GM19099 (cell line): ENCODE data around the gene OR4K14.

Experiments
- POLR2A ChIP-seq: IDR thresholded peaks from 3 replicates; pipeline ENCODE4 v1.6.1; 2011; ENCODE audit warnings: low read depth; ENCODE audit not compliant: insufficient read length; ENCODE audit errors: extremely low read depth

OR4K14 gene

GRCh38 chr14:20019257-20019865 lies at the start of gene OR4K14:
OR4K14 (minus strand) TSS chr14:20019307; CDS start chr14:20015193, 4,114 bp downstream.
- TF ChIP-seq POLR2A, result no peak

DNA sequence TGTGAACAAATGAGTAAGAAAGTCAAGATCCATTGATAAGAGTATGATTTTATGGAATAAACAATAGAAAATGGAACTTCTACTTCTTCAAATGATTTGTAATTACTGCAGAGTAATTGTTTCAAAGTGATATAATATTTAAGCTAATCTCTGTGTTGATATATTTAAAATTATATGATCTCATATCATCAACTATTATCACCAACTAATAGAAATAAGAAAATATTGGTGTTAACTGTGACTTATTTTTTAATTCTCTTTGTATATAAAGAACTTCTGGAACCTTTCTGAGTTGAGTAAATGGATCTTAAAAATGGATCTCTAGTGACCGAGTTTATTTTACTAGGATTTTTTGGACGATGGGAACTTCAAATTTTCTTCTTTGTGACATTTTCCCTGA lies 40.6 kb upstream of the OR4K14 start, which contains the start of gene OR4L1:
OR4L1 (plus strand) TSS at position 301 of the 400 bp plus-strand sequence; CDS start at position 301, 0 bp downstream.
- no peak for TF ChIP-seq POLR2A

GRCh38 chr14:20048202-20048601 lies 29.1 kb upstream of the OR4K14 start:
- no peak for TF ChIP-seq POLR2A

- TF ChIP-seq POLR2A, result no peak
Measured at GRCh38 chr14:20044243-20044642, 25.1 kb upstream of the OR4K14 start.

DNA sequence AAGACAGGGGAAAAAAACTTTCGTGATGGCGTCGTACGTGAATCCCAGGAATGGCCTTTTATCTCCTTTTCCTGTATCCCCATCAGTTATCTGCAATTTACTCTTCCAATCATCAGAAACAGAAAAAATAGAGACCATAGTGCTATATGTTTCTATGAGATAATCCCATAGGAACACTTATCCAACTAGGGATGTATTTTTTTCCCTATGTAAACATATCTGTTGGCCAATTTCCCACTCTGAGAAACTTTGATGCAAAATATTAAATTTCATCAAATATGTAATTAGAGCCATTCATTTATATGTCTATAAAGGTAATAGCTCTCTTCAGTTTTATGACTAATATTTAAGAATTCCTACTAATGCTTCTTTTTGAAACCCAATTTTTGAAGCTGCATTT lies 16.8 kb upstream of the OR4K14 start, which contains the start of gene OR4K13:
OR4K13 (minus strand) TSS at position 101 of the 400 bp plus-strand sequence. CDS start 1,280 bp downstream, outside the sequence.
- no peak for TF ChIP-seq POLR2A

- no peak for TF ChIP-seq POLR2A
Measured at GRCh38 chr14:20035449-20035848, 16.3 kb upstream of the OR4K14 start.

- TF ChIP-seq POLR2A, result no peak
Measured at GRCh38 chr14:20031058-20031457, 12.0 kb upstream of the OR4K14 start.

- no peak for TF ChIP-seq POLR2A
Measured at GRCh38 chr14:20008156-20008555, 11.0 kb downstream of the OR4K14 start.

GRCh38 chr14:20002319-20002718 lies 16.8 kb downstream of the OR4K14 start:
- no peak for TF ChIP-seq POLR2A

- TF ChIP-seq POLR2A, result no peak
Measured at GRCh38 chr14:20001863-20002262, 17.2 kb downstream of the OR4K14 start, which contains the start of gene OR4Q2. OR4Q2 (plus strand) TSS chr14:20002163.

DNA sequence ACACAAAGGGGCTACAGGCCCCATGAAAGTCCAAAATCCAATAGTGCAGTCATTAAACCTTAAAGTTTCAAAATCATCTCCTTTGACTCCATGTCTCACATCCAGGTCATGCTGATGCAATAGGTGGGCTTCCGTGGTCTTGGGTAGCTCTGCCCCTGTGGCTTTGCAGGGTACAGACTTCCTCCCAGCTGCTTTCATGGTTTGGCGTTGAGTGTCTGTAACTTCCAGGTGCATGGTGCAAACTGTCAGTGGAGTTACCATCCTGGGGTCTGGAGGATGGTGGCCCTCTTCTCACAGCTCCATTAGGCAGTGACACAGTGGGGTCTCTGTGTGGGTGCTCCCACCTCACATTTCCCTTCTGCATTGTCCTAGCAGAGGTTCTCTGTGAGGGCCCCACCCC lies 25.7 kb downstream of the OR4K14 start:
- no peak for TF ChIP-seq POLR2A

GRCh38 chr14:19975291-19975690 lies 43.8 kb downstream of the OR4K14 start, which contains the start of gene OR4K15:
OR4K15 (plus strand) TSS chr14:19975591; CDS start chr14:19975591, 0 bp downstream.
- TF ChIP-seq POLR2A, result no peak

- TF ChIP-seq POLR2A, result no peak
Measured at GRCh38 chr14:19974844-19975243, 44.3 kb downstream of the OR4K14 start.
